Measurements from ENCODE around the gene SLC30A7. TPM values are rescaled to one million over a fixed set of nuclear protein-coding genes. Genes with fewer than 3 reads are reported as not detected.

The SLC30A7 gene
- total and polyA plus RNA-seq, 7 experiments from 2014 or later = 9.0 to 44.5 (median 32.1) TPM

- Mint-ChIP-seq H3K36me3 (peaks cover 18 to 55% (median 43%) of the 10 kb centered on the region in 5 donors), H3K4me1 (peaks cover 15 to 73% (median 55%) of the 10 kb centered on the region in 7 donors), H3K4me3 (peak overlapping the region in 2 of 10 donors; percentile 11 to 44), H3K27me3 (no peaks in the 10 kb centered on the region), H3K27ac (peak overlapping the region in 5 of 9 donors; percentile 10 to 74 (median 31)), H3K9me3 (no peaks in the 10 kb centered on the region)
- ATAC-seq (no peak), DNase-seq (no peak)
- no peak overlapping the region for H3K4me3 ChIP-seq (ENCODE audit: low read length)
- ChIA-PET POLR2A (interaction anchor here (1.4 kb wide), 1 partner anchor 22 kb away, joined by 3 read pairs; no protein-coding TSS in a partner anchor), CTCF (interaction anchor here (0.6 kb wide), 1 partner anchor 65 kb away, joined by 3 read pairs; no protein-coding TSS in a partner anchor)
- H3K4me1 ChIP-seq (ENCODE audit: control insufficient read depth in 2 of 2, insufficient read depth in 2 of 2, low read length in 2 of 2) = peaks cover 0 to 19% of the 10 kb centered on the region in 2 donors
- intact Hi-C loops (cut with micrococcal nuclease) = no loop called here
- no peaks in the 10 kb centered on the region for H3K27me3 ChIP-seq (ENCODE audit: control insufficient read depth in 2 of 2, insufficient read depth in 2 of 2, low read length in 2 of 2)
- no peak overlapping the region for H3K27ac ChIP-seq (ENCODE audit: low read depth, low read length)
- H3K9me3 ChIP-seq (ENCODE audit: control insufficient read depth in 2 of 3, low read length in 3 of 3) = no peaks in the 10 kb centered on the region
- H3K36me3 ChIP-seq (ENCODE audit: control insufficient read depth in 2 of 3, insufficient read depth in 3 of 3, low read length in 3 of 3) = peaks cover 0 to 14% (median 0%) of the 10 kb centered on the region in 3 experiments
Observed at GRCh38 chr1:100972185-100972584, 76.3 kb downstream of the SLC30A7 start.

DNA sequence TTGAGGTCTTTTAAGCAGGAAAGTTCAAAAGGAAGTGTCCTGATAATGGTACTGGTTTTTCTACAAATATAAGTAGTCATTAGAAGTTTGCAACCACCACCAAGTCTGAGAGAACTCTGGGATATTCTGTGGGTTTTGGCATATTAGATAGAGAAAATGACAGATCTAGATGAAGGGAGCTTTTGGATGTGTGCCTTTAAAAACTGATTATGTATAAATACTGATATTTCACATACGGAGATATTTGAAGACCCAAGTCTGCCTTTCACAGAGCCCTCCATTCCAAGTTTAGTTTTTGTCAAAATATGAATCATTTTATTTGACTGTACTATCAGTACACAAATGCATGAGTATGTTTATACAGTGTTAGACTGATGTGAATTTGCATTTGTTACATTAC is 81.0 kb downstream of the SLC30A7 start:
- H3K9me3 ChIP-seq (ENCODE audit: control insufficient read depth in 2 of 3, low read length in 3 of 3) = no peaks in the 10 kb centered on the region
- H3K4me1 Mint-ChIP-seq = peaks cover 9 to 53% (median 38%) of the 10 kb centered on the region in 7 donors
- H3K4me3 ChIP-seq (ENCODE audit: low read length) = no peak overlapping the region
- H3K36me3 Mint-ChIP-seq = peaks cover 20 to 65% (median 62%) of the 10 kb centered on the region in 5 donors
- ATAC-seq (no peak), DNase-seq (no peak)
- peaks cover 0 to 5% of the 10 kb centered on the region in 2 donors for H3K4me1 ChIP-seq (ENCODE audit: control insufficient read depth in 2 of 2, insufficient read depth in 2 of 2, low read length in 2 of 2)
- H3K27ac ChIP-seq (ENCODE audit: low read depth, low read length) = no peak overlapping the region
- H3K27ac Mint-ChIP-seq = peak overlapping the region in 3 of 9 donors; percentile 32 to 47 (median 39)
- H3K36me3 ChIP-seq (ENCODE audit: control insufficient read depth in 2 of 3, insufficient read depth in 3 of 3, low read length in 3 of 3) = peaks cover 0 to 12% (median 0%) of the 10 kb centered on the region in 3 experiments
- ChIA-PET CTCF (interaction anchor here (1.1 kb wide), 1 partner anchor 10 kb away, joined by 3 read pairs; no protein-coding TSS in a partner anchor), POLR2A (interaction anchor here (1.5 kb wide), 1 partner anchor 18 kb away, joined by 6 read pairs; no protein-coding TSS in a partner anchor)
- intact Hi-C loops (cut with micrococcal nuclease) = loop anchor here in 1 of 2 donors (2.0 kb wide), 1 partner anchor 14 kb away; no protein-coding TSS in a partner anchor
- H3K27me3 ChIP-seq (ENCODE audit: control insufficient read depth in 2 of 2, insufficient read depth in 2 of 2, low read length in 2 of 2) = no peaks in the 10 kb centered on the region
- peaks cover 0 to 1% (median 0%) of the 10 kb centered on the region in 11 donors for H3K9me3 Mint-ChIP-seq
- H3K27me3 Mint-ChIP-seq = no peaks in the 10 kb centered on the region
- no peak overlapping the region for H3K4me3 Mint-ChIP-seq

DNA sequence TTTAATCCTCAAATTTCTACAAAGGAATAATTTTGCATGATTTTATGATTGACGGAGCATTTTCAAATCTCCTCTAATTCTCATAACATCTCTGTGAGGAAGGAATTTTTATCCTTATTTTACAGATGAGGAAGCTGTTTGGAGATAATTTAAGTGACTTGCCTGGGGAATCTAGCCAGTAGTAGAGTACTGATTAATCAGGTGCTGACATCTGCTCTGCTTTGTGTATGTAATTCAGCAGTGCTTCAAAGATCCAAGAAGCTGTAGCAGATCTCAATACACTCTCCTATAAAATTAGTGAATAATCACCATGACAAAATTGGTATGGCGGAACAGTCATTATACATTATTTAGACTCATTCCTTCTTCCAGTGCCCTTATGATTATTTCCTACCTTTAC is 83.7 kb downstream of the SLC30A7 start:
- CTCF ChIA-PET = no interaction called here
- no peak for DNase-seq
- Mint-ChIP-seq H3K4me1 (peaks cover 4 to 49% (median 40%) of the 10 kb centered on the region in 7 donors), H3K27ac (peak overlapping the region in 1 of 9 donors; percentile 37), H3K9me3 (peaks cover 0 to 6% (median 0%) of the 10 kb centered on the region in 11 donors), H3K36me3 (peaks cover 20 to 72% (median 68%) of the 10 kb centered on the region in 5 donors), H3K27me3 (no peaks in the 10 kb centered on the region), H3K4me3 (no peak overlapping the region)
- ATAC-seq = no peak
- H3K27me3 ChIP-seq (ENCODE audit: control insufficient read depth in 2 of 2, insufficient read depth in 2 of 2, low read length in 2 of 2) = no peaks in the 10 kb centered on the region
- peaks cover 0 to 21% (median 0%) of the 10 kb centered on the region in 3 experiments for H3K36me3 ChIP-seq (ENCODE audit: control insufficient read depth in 2 of 3, insufficient read depth in 3 of 3, low read length in 3 of 3)
- H3K4me3 ChIP-seq (ENCODE audit: low read length) = no peak overlapping the region
- no peaks in the 10 kb centered on the region for H3K4me1 ChIP-seq (ENCODE audit: control insufficient read depth in 2 of 2, insufficient read depth in 2 of 2, low read length in 2 of 2)
- POLR2A ChIA-PET = interaction anchor here (0.7 to 1.3 kb wide), 2 partner anchors 25 to 35 kb away, joined by 3 to 4 read pairs; no protein-coding TSS in a partner anchor
- intact Hi-C loops (cut with micrococcal nuclease) = loop anchor here in 1 of 2 donors (2.0 kb wide), 1 partner anchor 15 kb away; no protein-coding TSS in a partner anchor
- no peak overlapping the region for H3K27ac ChIP-seq (ENCODE audit: low read depth, low read length)
- H3K9me3 ChIP-seq (ENCODE audit: control insufficient read depth in 2 of 3, low read length in 3 of 3) = no peaks in the 10 kb centered on the region

DNA sequence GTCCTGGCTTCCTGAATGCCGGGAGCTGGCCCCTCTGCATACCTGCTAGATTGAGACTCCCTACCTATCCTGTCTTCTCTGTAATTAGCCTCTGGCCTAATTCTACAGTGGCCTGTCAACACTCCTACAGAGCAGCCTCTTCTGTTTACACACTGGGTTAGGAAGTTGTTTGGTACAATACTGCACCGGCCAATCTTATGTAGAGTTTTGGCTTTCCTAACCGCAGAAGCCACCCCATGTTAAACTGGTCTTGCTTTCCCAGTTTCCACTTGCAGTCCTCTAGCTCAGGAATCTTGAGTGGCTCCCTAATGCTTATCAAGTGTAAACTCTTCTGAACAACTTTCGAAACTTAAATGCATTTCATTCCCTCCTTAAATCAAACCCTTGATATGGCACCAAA is 86.9 kb downstream of the SLC30A7 start:
- Mint-ChIP-seq H3K9me3 (peaks cover 0 to 14% (median 1%) of the 10 kb centered on the region in 11 donors), H3K36me3 (peaks cover 13 to 72% (median 69%) of the 10 kb centered on the region in 5 donors), H3K4me3 (no peak overlapping the region), H3K4me1 (peaks cover 0 to 53% (median 43%) of the 10 kb centered on the region in 7 donors), H3K27me3 (no peaks in the 10 kb centered on the region), H3K27ac (peak overlapping the region in 5 of 9 donors; percentile 4 to 67 (median 42))
- no peaks in the 10 kb centered on the region for H3K27me3 ChIP-seq (ENCODE audit: control insufficient read depth in 2 of 2, insufficient read depth in 2 of 2, low read length in 2 of 2)
- H3K4me1 ChIP-seq (ENCODE audit: control insufficient read depth in 2 of 2, insufficient read depth in 2 of 2, low read length in 2 of 2) = no peaks in the 10 kb centered on the region
- no peak overlapping the region for H3K27ac ChIP-seq (ENCODE audit: low read depth, low read length)
- CTCF ChIA-PET = no interaction called here
- POLR2A ChIA-PET = no interaction called here
- H3K9me3 ChIP-seq (ENCODE audit: control insufficient read depth in 2 of 3, low read length in 3 of 3) = no peaks in the 10 kb centered on the region
- no peak for ATAC-seq
- H3K4me3 ChIP-seq (ENCODE audit: low read length) = no peak overlapping the region
- intact Hi-C loops (cut with micrococcal nuclease) = no loop called here
- no peak for DNase-seq
- H3K36me3 ChIP-seq (ENCODE audit: control insufficient read depth in 2 of 3, insufficient read depth in 3 of 3, low read length in 3 of 3) = peaks cover 0 to 18% (median 0%) of the 10 kb centered on the region in 3 experiments

- ChIA-PET POLR2A (interaction anchor here (0.8 to 1.7 kb wide), 4 partner anchors 15 to 86 kb away, joined by 3 to 5 read pairs (median 4); no protein-coding TSS in a partner anchor), CTCF (interaction anchor here (1.4 to 1.9 kb wide), 2 partner anchors 12 to 46 kb away, joined by 3 to 4 read pairs; no protein-coding TSS in a partner anchor)
- H3K4me1 Mint-ChIP-seq = peaks cover 0 to 44% (median 31%) of the 10 kb centered on the region in 7 donors
- peaks cover 15 to 65% (median 63%) of the 10 kb centered on the region in 5 donors for H3K36me3 Mint-ChIP-seq
- intact Hi-C loops (cut with micrococcal nuclease) = loop anchor here in 1 of 2 donors (2.0 kb wide), 1 partner anchor 17 kb away; no protein-coding TSS in a partner anchor
- ATAC-seq = no peak
- H3K27ac Mint-ChIP-seq = peak overlapping the region in 6 of 9 donors; percentile 2 to 70 (median 26)
- peaks cover 0 to 25% (median 0%) of the 10 kb centered on the region in 3 experiments for H3K36me3 ChIP-seq (ENCODE audit: control insufficient read depth in 2 of 3, insufficient read depth in 3 of 3, low read length in 3 of 3)
- H3K27me3 Mint-ChIP-seq = no peaks in the 10 kb centered on the region
- DNase-seq = no peak
- H3K27me3 ChIP-seq (ENCODE audit: control insufficient read depth in 2 of 2, insufficient read depth in 2 of 2, low read length in 2 of 2) = no peaks in the 10 kb centered on the region
- H3K4me1 ChIP-seq (ENCODE audit: control insufficient read depth in 2 of 2, insufficient read depth in 2 of 2, low read length in 2 of 2) = no peaks in the 10 kb centered on the region
- peaks cover 0 to 12% (median 0%) of the 10 kb centered on the region in 11 donors for H3K9me3 Mint-ChIP-seq
- H3K9me3 ChIP-seq (ENCODE audit: control insufficient read depth in 2 of 3, low read length in 3 of 3) = no peaks in the 10 kb centered on the region
- no peak overlapping the region for H3K4me3 Mint-ChIP-seq
- no peak overlapping the region for H3K27ac ChIP-seq (ENCODE audit: low read depth, low read length)
- H3K4me3 ChIP-seq (ENCODE audit: low read length) = no peak overlapping the region
Observed at GRCh38 chr1:100988121-100988520, 92.2 kb downstream of the SLC30A7 start.

DNA sequence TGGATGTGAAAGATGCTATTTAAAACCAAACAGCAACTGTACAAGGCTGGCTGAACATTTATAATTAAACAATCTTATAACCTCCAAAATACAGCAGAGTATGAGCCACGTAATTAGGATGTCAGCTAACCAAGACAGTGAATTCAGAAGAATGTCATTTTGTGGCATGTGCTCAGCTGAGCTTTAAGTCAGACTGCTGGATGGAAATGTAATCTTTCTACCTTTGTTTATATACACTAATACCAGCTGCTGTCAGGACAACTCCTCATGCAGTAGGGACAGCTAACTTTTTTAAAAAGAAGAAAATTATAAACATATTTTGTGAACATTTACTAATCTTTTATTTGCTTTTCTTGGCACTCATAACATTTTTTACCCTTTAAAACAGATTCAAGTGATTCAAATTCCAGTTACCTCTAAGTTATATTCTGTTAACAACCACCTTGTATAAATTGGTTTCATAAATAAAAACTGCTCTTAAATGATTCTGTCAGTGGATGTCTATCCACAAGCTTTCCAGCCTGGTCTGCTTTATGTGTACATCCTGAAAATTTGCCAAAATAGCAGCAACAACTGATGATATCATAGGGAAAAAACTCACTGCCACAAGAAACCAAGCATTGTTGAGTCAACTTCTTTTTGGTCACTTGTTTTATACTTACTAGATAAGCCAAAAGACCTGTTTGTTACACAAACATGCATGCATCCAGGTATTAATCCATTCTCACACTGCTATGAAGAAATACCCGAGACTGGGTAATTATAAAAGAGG is 93.6 kb downstream of the SLC30A7 start:
- ChIA-PET POLR2A (interaction anchor here (0.6 to 0.8 kb wide), 2 partner anchors 10 to 15 kb away, joined by 3 to 4 read pairs; no protein-coding TSS in a partner anchor), CTCF (interaction anchor here (1.9 kb wide), 1 partner anchor 10 kb away, joined by 4 read pairs; no protein-coding TSS in a partner anchor)
- Mint-ChIP-seq H3K9me3 (peaks cover 0 to 12% (median 0%) of the 10 kb centered on the region in 11 donors), H3K4me1 (peaks cover 0 to 38% (median 25%) of the 10 kb centered on the region in 7 donors), H3K27ac (peak overlapping the region in 5 of 9 donors; percentile 21 to 79 (median 43)), H3K36me3 (peaks cover 16 to 58% (median 53%) of the 10 kb centered on the region in 5 donors), H3K4me3 (no peak overlapping the region), H3K27me3 (no peaks in the 10 kb centered on the region)
- Histone ChIP-seq H3K36me3 (ENCODE audit: control insufficient read depth in 2 of 3, insufficient read depth in 3 of 3, low read length in 3 of 3) (peaks cover 0 to 24% (median 0%) of the 10 kb centered on the region in 3 experiments), H3K27me3 (ENCODE audit: control insufficient read depth in 2 of 2, insufficient read depth in 2 of 2, low read length in 2 of 2) (no peaks in the 10 kb centered on the region), H3K27ac (ENCODE audit: low read depth, low read length) (no peak overlapping the region), H3K4me1 (ENCODE audit: control insufficient read depth in 2 of 2, insufficient read depth in 2 of 2, low read length in 2 of 2) (peaks cover 0 to 2% of the 10 kb centered on the region in 2 donors), H3K4me3 (ENCODE audit: low read length) (no peak overlapping the region), H3K9me3 (ENCODE audit: control insufficient read depth in 2 of 3, low read length in 3 of 3) (no peaks in the 10 kb centered on the region)
- intact Hi-C loops (cut with micrococcal nuclease) = loop anchor here in 1 of 2 donors (2.0 kb wide), 1 partner anchor 15 kb away; no protein-coding TSS in a partner anchor
- ATAC-seq (no peak), DNase-seq (no peak)

Data from naive thymus-derived CD4-positive, alpha-beta T cell (primary cell).